ENCODE measurements around the gene PMAIP1.

The PMAIP1 gene

DNA sequence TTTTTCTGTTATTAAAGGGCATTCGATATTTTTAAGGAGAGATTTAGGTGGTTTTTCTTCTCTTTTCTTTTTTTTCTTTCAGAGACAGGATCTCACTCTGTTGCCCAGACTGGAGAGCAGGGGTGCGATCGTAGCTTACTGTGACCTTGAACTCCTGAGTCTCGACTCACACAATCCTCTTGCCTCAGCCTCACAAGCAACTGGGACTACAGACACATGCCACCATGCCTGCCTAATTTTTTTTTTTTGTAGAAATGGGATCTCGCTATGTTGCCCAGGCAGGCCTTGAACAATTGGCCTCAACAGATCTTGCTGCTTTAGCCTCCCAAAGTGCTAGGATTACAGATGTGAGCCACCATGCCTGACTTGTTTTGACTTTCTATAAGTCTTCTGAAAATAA, 26.3 kb downstream of the PMAIP1 start:
- H3K27ac ChIP-seq = no peak overlapping the region
- POLR2A ChIA-PET (ENCODE audit: low non-redundant PET) = no interaction called here
- TF ChIP-seq, protein P1, sequence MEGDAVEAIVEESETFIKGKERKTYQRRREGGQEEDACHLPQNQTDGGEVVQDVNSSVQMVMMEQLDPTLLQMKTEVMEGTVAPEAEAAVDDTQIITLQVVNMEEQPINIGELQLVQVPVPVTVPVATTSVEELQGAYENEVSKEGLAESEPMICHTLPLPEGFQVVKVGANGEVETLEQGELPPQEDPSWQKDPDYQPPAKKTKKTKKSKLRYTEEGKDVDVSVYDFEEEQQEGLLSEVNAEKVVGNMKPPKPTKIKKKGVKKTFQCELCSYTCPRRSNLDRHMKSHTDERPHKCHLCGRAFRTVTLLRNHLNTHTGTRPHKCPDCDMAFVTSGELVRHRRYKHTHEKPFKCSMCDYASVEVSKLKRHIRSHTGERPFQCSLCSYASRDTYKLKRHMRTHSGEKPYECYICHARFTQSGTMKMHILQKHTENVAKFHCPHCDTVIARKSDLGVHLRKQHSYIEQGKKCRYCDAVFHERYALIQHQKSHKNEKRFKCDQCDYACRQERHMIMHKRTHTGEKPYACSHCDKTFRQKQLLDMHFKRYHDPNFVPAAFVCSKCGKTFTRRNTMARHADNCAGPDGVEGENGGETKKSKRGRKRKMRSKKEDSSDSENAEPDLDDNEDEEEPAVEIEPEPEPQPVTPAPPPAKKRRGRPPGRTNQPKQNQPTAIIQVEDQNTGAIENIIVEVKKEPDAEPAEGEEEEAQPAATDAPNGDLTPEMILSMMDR (conservative IDR thresholded peaks at IDR 0.05; ENCODE audit: low read depth) = no peak
- CTCF ChIA-PET = no interaction called here
- no peak for DNase-seq (ENCODE audit: low spot score)

DNA sequence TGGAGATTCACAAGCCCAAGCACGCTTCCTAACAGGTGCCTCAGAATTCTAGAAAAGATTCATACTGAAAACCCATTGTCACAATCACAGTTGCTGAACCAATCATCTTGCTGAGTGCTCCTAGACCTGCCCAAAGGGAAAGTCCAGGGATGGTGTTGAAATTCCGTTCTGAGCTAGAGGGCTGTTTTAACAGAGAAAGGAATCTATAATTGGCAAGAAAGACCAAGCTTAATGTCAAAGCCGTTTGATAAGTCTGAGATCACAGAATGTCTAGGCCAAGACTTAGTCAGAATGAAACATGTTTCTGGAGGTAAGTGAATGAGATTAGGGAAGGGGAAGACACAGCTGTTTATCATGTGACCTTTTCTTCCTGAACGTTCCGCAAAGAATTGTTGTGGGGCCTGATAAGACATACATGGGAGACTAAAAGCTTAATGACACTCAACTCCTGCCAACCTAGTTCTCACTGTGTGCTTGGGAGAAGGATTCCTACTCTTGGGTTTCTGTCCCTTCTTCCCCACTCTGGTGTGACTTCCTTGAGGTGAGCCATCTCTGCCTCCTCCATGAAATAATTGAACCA, 27.5 kb downstream of the PMAIP1 start:
- no peak for DNase-seq (ENCODE audit: low spot score)
- no peak overlapping the region for H3K27ac ChIP-seq
- ChIA-PET CTCF (interaction anchor here (0.6 kb wide), 1 partner anchor 626 kb away, joined by 3 read pairs; no protein-coding TSS in a partner anchor), POLR2A (ENCODE audit: low non-redundant PET) (no interaction called here)
- TF ChIP-seq, protein P1 (conservative IDR thresholded peaks at IDR 0.05; ENCODE audit: low read depth) = no peak

DNA sequence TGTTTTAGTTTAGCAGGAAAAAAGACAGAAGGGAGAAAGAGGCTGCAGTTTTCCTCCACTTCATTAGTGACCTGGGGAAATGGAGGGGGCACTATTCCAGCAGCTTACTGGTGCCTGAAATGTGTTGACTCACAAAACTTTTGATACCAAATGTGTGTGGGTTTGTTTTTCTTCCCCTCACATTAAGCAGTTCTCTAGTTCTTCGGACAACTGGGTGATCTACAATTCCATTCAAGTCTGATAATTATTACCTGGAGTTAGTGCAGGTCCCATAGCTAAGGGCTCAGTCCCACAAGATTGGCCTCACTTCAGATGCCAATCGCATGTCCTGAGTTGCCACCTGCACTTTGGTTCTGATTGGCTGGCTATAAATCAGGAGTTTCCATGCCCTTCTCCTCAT, 28.4 kb downstream of the PMAIP1 start:
- no peak for DNase-seq (ENCODE audit: low spot score)
- ChIA-PET CTCF (interaction anchor here (0.6 kb wide), 1 partner anchor 13 kb away, joined by 4 read pairs; no protein-coding TSS in a partner anchor), POLR2A (ENCODE audit: low non-redundant PET) (no interaction called here)
- TF ChIP-seq, protein P1 (conservative IDR thresholded peaks at IDR 0.05; ENCODE audit: low read depth) = no peak
- no peak overlapping the region for H3K27ac ChIP-seq

DNA sequence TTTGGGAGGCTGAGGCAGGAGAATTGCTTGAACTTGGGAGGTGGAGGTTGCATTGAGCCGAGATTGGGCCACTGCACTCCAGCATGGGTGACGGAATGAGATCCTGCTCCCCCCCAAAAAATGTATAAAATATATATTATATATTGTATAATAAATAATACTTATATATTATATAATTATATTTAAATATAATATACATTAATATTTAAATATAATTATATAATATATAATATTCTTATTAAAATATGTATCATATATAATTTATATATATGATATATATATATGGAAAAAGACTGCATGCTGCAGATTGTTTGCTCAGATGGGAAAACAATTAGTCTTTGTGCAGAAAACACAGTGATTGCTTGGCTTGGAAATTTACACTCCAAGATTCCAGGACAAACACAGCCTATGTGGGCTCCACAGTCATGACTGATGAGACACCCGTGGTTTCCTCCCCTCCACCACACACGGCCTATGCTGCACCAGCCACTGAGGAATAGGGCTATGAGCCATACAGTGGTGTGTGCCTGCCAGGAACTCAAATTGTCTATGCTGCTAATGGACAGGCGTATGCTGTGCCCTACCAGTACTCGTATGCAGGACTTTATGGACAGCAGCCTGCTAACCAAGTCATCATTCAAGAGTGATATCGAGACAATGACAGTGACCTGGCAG, 30.0 kb downstream of the PMAIP1 start:
- ChIA-PET CTCF (no interaction called here), POLR2A (ENCODE audit: low non-redundant PET) (no interaction called here)
- no peak for DNase-seq (ENCODE audit: low spot score)
- TF ChIP-seq, protein P1 (conservative IDR thresholded peaks at IDR 0.05; ENCODE audit: low read depth) = no peak
- no peak overlapping the region for H3K27ac ChIP-seq

DNA sequence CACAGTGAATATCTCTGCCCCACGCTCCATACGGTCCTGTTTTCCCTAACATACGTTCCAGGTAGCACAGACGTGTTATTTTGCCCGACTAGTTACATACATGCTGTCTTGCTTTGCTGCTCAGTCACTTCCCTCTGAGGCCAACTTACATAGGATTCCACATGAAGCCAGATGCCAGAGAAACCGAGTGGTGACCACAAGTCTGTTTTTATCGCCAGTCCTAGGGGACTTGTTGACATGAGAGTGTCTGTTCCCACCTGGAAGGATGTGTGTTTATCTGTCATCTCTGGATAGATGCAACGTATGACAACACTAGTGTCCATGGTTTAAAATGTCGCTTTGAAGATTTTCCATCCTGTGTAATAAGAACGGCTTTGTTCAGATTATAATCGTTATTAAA, 32.6 kb downstream of the PMAIP1 start:
- TF ChIP-seq, protein P1 (conservative IDR thresholded peaks at IDR 0.05; ENCODE audit: low read depth) = no peak
- no peak overlapping the region for H3K27ac ChIP-seq
- ChIA-PET POLR2A (ENCODE audit: low non-redundant PET) (no interaction called here), CTCF (no interaction called here)
- DNase-seq (ENCODE audit: low spot score) = no peak

DNA sequence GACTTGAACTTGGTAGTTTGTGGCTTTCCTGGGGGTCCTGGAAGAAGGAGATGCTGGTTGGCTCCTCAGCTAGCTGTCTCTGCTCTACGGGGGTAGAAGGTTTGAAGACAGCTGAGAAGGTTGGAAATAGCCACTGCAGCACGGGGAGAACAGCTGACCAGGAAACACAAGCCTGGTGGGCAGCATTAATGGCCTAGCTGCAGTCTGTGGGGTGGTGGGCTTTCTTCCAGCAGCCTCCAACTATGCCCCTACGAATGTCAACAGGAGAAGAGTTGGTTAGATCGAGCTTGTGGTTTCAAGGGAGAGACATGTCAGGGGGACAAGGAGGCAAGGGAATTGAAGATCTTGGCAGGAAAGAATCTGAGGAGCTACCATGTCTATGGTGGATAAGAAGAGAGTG, 38.9 kb downstream of the PMAIP1 start:
- H3K27ac ChIP-seq = no peak overlapping the region
- ChIA-PET CTCF (interaction anchor here (0.6 to 1.1 kb wide), 2 partner anchors 49 to 693 kb away, joined by 3 to 9 read pairs; no protein-coding TSS in a partner anchor), POLR2A (ENCODE audit: low non-redundant PET) (no interaction called here)
- TF ChIP-seq, protein P1 (conservative IDR thresholded peaks at IDR 0.05; ENCODE audit: low read depth) = no peak
- no peak for DNase-seq (ENCODE audit: low spot score)

Measured in RWPE1 (cell line).